Measurements from ENCODE around the gene KCND3. TPM values are rescaled to one million over a fixed set of nuclear protein-coding genes. Genes with fewer than 3 reads are reported as not detected.

KCND3 gene
- total RNA-seq, 1 donor from 2014 or later = 2.1 TPM

DNA sequence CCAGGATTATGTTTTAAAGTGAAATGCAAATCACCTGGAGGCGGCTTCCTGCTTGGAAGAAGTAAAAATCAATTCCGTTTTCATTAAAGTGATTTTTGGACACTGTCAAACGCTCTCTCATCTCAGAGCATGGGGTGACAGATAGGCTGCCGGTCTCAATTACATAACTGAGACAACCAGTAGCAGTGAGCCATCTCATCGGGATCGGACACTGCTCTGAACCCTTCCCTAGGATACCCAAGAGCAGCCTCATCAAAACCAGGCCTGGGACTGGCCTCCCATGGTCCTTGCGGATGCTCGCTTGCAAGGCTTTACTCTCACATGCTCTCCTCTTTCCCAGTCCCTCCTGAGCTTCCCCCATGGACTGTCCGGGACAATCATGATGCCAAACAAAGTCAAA, 12.1 kb downstream of the KCND3 start:
- Mint-ChIP-seq H3K27me3 (ENCODE audit: unreplicated experiment) (no peaks in the 10 kb centered on the region), H3K9me3 (ENCODE audit: unreplicated experiment) (no peaks in the 10 kb centered on the region), H3K27ac (ENCODE audit: unreplicated experiment) (no peak overlapping the region), H3K4me3 (ENCODE audit: unreplicated experiment) (no peak overlapping the region), H3K4me1 (ENCODE audit: unreplicated experiment) (no peaks in the 10 kb centered on the region), H3K36me3 (ENCODE audit: unreplicated experiment) (no peaks in the 10 kb centered on the region)
- TF ChIP-seq CTCF (IDR thresholded peaks at IDR 0.05) = no peak
- DNase-seq (ENCODE audit: extremely low spot score, unreplicated experiment) = no peak

- Mint-ChIP-seq H3K4me3 (ENCODE audit: unreplicated experiment) (no peak overlapping the region), H3K27me3 (ENCODE audit: unreplicated experiment) (peaks cover under 1% of the 10 kb centered on the region), H3K36me3 (ENCODE audit: unreplicated experiment) (no peaks in the 10 kb centered on the region), H3K27ac (ENCODE audit: unreplicated experiment) (no peak overlapping the region), H3K9me3 (ENCODE audit: unreplicated experiment) (no peaks in the 10 kb centered on the region), H3K4me1 (ENCODE audit: unreplicated experiment) (no peaks in the 10 kb centered on the region)
- TF ChIP-seq CTCF (IDR thresholded peaks at IDR 0.05) = no peak
- DNase-seq (ENCODE audit: extremely low spot score, unreplicated experiment) = no peak
Measured at GRCh38 chr1:111976842-111977241, 12.6 kb downstream of the KCND3 start.

GRCh38 chr1:111976332-111976731, 13.1 kb downstream of the KCND3 start:
- H3K9me3 Mint-ChIP-seq (ENCODE audit: unreplicated experiment) = no peaks in the 10 kb centered on the region
- TF ChIP-seq CTCF (IDR thresholded peaks at IDR 0.05) = no peak
- H3K27me3 Mint-ChIP-seq (ENCODE audit: unreplicated experiment) = peaks cover 5% of the 10 kb centered on the region
- no peaks in the 10 kb centered on the region for H3K4me1 Mint-ChIP-seq (ENCODE audit: unreplicated experiment)
- no peak overlapping the region for H3K27ac Mint-ChIP-seq (ENCODE audit: unreplicated experiment)
- H3K36me3 Mint-ChIP-seq (ENCODE audit: unreplicated experiment) = no peaks in the 10 kb centered on the region
- H3K4me3 Mint-ChIP-seq (ENCODE audit: unreplicated experiment) = no peak overlapping the region
- DNase-seq (ENCODE audit: extremely low spot score, unreplicated experiment) = no peak

- Mint-ChIP-seq H3K36me3 (ENCODE audit: unreplicated experiment) (no peaks in the 10 kb centered on the region), H3K4me3 (ENCODE audit: unreplicated experiment) (no peak overlapping the region), H3K4me1 (ENCODE audit: unreplicated experiment) (no peaks in the 10 kb centered on the region), H3K27me3 (ENCODE audit: unreplicated experiment) (peaks cover 8% of the 10 kb centered on the region), H3K9me3 (ENCODE audit: unreplicated experiment) (no peaks in the 10 kb centered on the region), H3K27ac (ENCODE audit: unreplicated experiment) (no peak overlapping the region)
- no peak for DNase-seq (ENCODE audit: extremely low spot score, unreplicated experiment)
- no peak for TF ChIP-seq CTCF (IDR thresholded peaks at IDR 0.05)
Measured at GRCh38 chr1:111973150-111973790, 16.2 kb downstream of the KCND3 start.

DNA sequence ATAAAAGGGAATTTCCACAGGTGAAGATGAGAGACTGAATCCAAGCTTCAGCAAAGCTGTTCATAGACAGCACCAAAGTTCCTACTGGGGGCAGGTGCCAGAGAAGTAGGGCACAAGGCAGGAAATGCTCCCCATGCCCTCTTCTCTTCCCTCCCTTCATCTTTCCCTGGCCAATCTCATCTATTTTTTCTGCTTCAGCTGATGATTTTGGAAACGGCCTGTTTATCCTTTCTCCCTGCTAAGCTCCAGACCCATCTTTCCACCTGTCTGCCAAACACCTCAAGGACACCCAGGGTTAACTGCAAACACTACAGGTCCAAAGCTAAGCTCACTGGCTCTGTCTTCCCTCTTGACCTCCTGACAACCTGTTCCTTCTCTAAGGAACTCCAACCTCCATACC, 18.1 kb downstream of the KCND3 start:
- H3K9me3 Mint-ChIP-seq (ENCODE audit: unreplicated experiment) = no peaks in the 10 kb centered on the region
- H3K4me1 Mint-ChIP-seq (ENCODE audit: unreplicated experiment) = no peaks in the 10 kb centered on the region
- H3K27ac Mint-ChIP-seq (ENCODE audit: unreplicated experiment) = no peak overlapping the region
- H3K36me3 Mint-ChIP-seq (ENCODE audit: unreplicated experiment) = no peaks in the 10 kb centered on the region
- no peak for TF ChIP-seq CTCF (IDR thresholded peaks at IDR 0.05)
- no peak overlapping the region for H3K4me3 Mint-ChIP-seq (ENCODE audit: unreplicated experiment)
- peaks cover 8% of the 10 kb centered on the region for H3K27me3 Mint-ChIP-seq (ENCODE audit: unreplicated experiment)
- no peak for DNase-seq (ENCODE audit: extremely low spot score, unreplicated experiment)
